ENCODE measurements around the gene SLAMF7. TPM values are rescaled to one million over a fixed set of nuclear protein-coding genes. Genes with fewer than 3 reads are reported as not detected.
A peak's percentile ranks its signal among the peaks of the same experiment; 100 is the strongest.

The SLAMF7 gene
- total and polyA plus RNA-seq, 2 donors (not counting 1 experiment from before 2014, with no cell fraction given) = 13.1 to 52.6 TPM

GRCh38 chr1:160721473-160721872 is 17.6 kb upstream of the SLAMF7 start:
- no peak overlapping the region for H3K27ac ChIP-seq (ENCODE audit: low read length in 2 of 2)
- ChIA-PET CTCF (interaction anchor here (1.0 to 13.0 kb wide), 5 partner anchors 10 to 233 kb away, joined by 3 to 279 read pairs (median 4); partner anchors contain the start of genes CD48, ITLN2 and LY9), POLR2A (no interaction called here)
- ATAC-seq (ENCODE audit: low read depth) = no peak
- H3K27me3 ChIP-seq (replicated peaks in 1 of 4; ENCODE audit: control extremely low read depth in 1 of 4, control insufficient read depth in 3 of 4, insufficient read depth in 4 of 4, low read length in 3 of 4) = no peaks in the 10 kb centered on the region
- no peaks in the 10 kb centered on the region for H3K27me3 Mint-ChIP-seq
- peaks cover 13% of the 10 kb centered on the region for H3K4me1 Mint-ChIP-seq
- H3K4me2 ChIP-seq (replicated peaks; ENCODE audit: low read depth, low read length, poor library complexity, severe bottlenecking) = no peak overlapping the region
- no peak overlapping the region for H2AFZ ChIP-seq (ENCODE audit: insufficient read depth, low read depth, low read length, poor library complexity, severe bottlenecking)
- no peak overlapping the region for H3K4me3 Mint-ChIP-seq
- H3K9me3 ChIP-seq (ENCODE audit: control extremely low read depth in 1 of 3, control insufficient read depth in 2 of 3, insufficient read depth in 1 of 3, low read length in 2 of 3) = no peaks in the 10 kb centered on the region
- TF ChIP-seq, protein P1, sequence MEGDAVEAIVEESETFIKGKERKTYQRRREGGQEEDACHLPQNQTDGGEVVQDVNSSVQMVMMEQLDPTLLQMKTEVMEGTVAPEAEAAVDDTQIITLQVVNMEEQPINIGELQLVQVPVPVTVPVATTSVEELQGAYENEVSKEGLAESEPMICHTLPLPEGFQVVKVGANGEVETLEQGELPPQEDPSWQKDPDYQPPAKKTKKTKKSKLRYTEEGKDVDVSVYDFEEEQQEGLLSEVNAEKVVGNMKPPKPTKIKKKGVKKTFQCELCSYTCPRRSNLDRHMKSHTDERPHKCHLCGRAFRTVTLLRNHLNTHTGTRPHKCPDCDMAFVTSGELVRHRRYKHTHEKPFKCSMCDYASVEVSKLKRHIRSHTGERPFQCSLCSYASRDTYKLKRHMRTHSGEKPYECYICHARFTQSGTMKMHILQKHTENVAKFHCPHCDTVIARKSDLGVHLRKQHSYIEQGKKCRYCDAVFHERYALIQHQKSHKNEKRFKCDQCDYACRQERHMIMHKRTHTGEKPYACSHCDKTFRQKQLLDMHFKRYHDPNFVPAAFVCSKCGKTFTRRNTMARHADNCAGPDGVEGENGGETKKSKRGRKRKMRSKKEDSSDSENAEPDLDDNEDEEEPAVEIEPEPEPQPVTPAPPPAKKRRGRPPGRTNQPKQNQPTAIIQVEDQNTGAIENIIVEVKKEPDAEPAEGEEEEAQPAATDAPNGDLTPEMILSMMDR (IDR thresholded peaks at IDR 0.05) = no peak
- no peak for TF ChIP-seq EZH2 (IDR thresholded peaks at IDR 0.05; ENCODE audit: borderline replicate concordance, insufficient read depth, low read depth, low read length, poor library complexity, severe bottlenecking)
- H3K4me3 ChIP-seq (ENCODE audit: control extremely low read depth in 1 of 5, extremely low read depth in 1 of 5, insufficient read depth in 1 of 5, low read depth in 2 of 5, low read length in 4 of 5) = no peak overlapping the region
- no peak overlapping the region for H3K27ac Mint-ChIP-seq
- no peak for DNase-seq
- H3K4me1 ChIP-seq (ENCODE audit: control insufficient read depth in 2 of 2, insufficient read depth in 2 of 2, low read length in 2 of 2) = peaks cover 4 to 6% of the 10 kb centered on the region in 2 donors
- H4K20me1 ChIP-seq (ENCODE audit: control insufficient read depth, insufficient read depth, low read length, poor library complexity, severe bottlenecking) = no peaks in the 10 kb centered on the region
- no peak overlapping the region for H3K9ac ChIP-seq (ENCODE audit: low read length)
- H3K79me2 ChIP-seq (ENCODE audit: control insufficient read depth, insufficient read depth, low read length) = peaks cover 10% of the 10 kb centered on the region
- H3K36me3 ChIP-seq (replicated peaks in 1 of 2; ENCODE audit: control extremely low read depth in 1 of 2, control insufficient read depth in 1 of 2, extremely low read depth in 1 of 2, insufficient read depth in 2 of 2, low read length in 1 of 2) = no peaks in the 10 kb centered on the region
- no peaks in the 10 kb centered on the region for H3K9me3 Mint-ChIP-seq (ENCODE audit: insufficient read depth)
- intact Hi-C loops (cut with micrococcal nuclease) = no loop called here

- DNase-seq (no peak), ATAC-seq (ENCODE audit: low read depth) (no peak)
- no peaks in the 10 kb centered on the region for H3K27me3 ChIP-seq (replicated peaks in 1 of 4; ENCODE audit: control extremely low read depth in 1 of 4, control insufficient read depth in 3 of 4, insufficient read depth in 4 of 4, low read length in 3 of 4)
- no peak overlapping the region for H3K4me2 ChIP-seq (replicated peaks; ENCODE audit: low read depth, low read length, poor library complexity, severe bottlenecking)
- H3K4me3 ChIP-seq (ENCODE audit: control extremely low read depth in 1 of 5, extremely low read depth in 1 of 5, insufficient read depth in 1 of 5, low read depth in 2 of 5, low read length in 4 of 5) = no peak overlapping the region
- intact Hi-C loops (cut with micrococcal nuclease) = no loop called here
- H3K4me3 Mint-ChIP-seq = no peak overlapping the region
- no peak overlapping the region for H3K9ac ChIP-seq (ENCODE audit: low read length)
- no peaks in the 10 kb centered on the region for H3K27me3 Mint-ChIP-seq
- no peak overlapping the region for H3K27ac Mint-ChIP-seq
- H3K79me2 ChIP-seq (ENCODE audit: control insufficient read depth, insufficient read depth, low read length) = peaks cover 10% of the 10 kb centered on the region
- H3K27ac ChIP-seq (ENCODE audit: low read length in 2 of 2) = no peak overlapping the region
- TF ChIP-seq, protein P1 (IDR thresholded peaks at IDR 0.05) = no peak
- no peak for TF ChIP-seq EZH2 (IDR thresholded peaks at IDR 0.05; ENCODE audit: borderline replicate concordance, insufficient read depth, low read depth, low read length, poor library complexity, severe bottlenecking)
- H3K9me3 ChIP-seq (ENCODE audit: control extremely low read depth in 1 of 3, control insufficient read depth in 2 of 3, insufficient read depth in 1 of 3, low read length in 2 of 3) = no peaks in the 10 kb centered on the region
- peaks cover 8 to 12% of the 10 kb centered on the region in 2 donors for H3K4me1 ChIP-seq (ENCODE audit: control insufficient read depth in 2 of 2, insufficient read depth in 2 of 2, low read length in 2 of 2)
- peak overlapping the region; percentile 36 for H2AFZ ChIP-seq (ENCODE audit: insufficient read depth, low read depth, low read length, poor library complexity, severe bottlenecking)
- no peaks in the 10 kb centered on the region for H4K20me1 ChIP-seq (ENCODE audit: control insufficient read depth, insufficient read depth, low read length, poor library complexity, severe bottlenecking)
- 62% methylated on average over 6 of the region's 10 CpGs for WGBS (ENCODE audit: insufficient coverage)
- H3K9me3 Mint-ChIP-seq (ENCODE audit: insufficient read depth) = no peaks in the 10 kb centered on the region
- H3K4me1 Mint-ChIP-seq = peaks cover 13% of the 10 kb centered on the region
- ChIA-PET POLR2A (no interaction called here), CTCF (interaction anchor here (0.8 to 13.0 kb wide), 18 partner anchors 8 to 267 kb away, joined by 3 to 279 read pairs (median 6); partner anchors contain the start of genes CD48, ITLN2 and LY9)
- no peaks in the 10 kb centered on the region for H3K36me3 ChIP-seq (replicated peaks in 1 of 2; ENCODE audit: control extremely low read depth in 1 of 2, control insufficient read depth in 1 of 2, extremely low read depth in 1 of 2, insufficient read depth in 2 of 2, low read length in 1 of 2)
Observed at GRCh38 chr1:160722726-160723125, 16.3 kb upstream of the SLAMF7 start.

Data from B cell (primary cell).